NOMO-1 treated with dmso at 0.1 percent for 144 hours (cell line): ENCODE data around the gene SLC36A3.
"Not testable (repeated sequence)": the region's sequence is repeated elsewhere in the genome, so short reads cannot be mapped to it uniquely, and the experiment has no call there.

ENCODE experiments used
- DNase-seq: peaks from one replicate; lab custom pipeline; 2025; ENCODE audit not compliant: unreplicated experiment; lab: John Stamatoyannopoulos, UW

Gene SLC36A3

DNA sequence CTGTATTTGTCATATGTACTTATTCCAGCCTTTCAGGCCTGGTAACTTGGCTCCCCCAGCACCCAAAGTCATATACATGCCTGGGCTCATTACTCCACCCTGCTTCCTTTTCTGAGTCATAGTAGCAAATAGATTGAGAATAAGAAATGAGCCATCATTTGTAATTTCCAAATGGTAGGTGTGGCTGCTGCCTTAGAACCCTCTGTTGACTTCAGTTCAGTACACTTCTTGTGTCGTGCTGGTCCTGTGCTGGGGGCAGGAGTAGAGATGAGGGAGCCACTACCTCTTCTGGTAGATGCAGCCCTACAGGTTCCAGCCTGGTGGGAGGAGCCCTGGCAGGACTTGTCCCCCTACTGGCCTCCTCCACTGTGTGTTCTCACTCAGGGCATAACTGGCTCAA, 39.5 kb downstream of the SLC36A3 start:
- DNase-seq, result no peak

- no peak for DNase-seq
Observed at GRCh38 chr5:151262532-151262931, 41.0 kb downstream of the SLC36A3 start.

DNA sequence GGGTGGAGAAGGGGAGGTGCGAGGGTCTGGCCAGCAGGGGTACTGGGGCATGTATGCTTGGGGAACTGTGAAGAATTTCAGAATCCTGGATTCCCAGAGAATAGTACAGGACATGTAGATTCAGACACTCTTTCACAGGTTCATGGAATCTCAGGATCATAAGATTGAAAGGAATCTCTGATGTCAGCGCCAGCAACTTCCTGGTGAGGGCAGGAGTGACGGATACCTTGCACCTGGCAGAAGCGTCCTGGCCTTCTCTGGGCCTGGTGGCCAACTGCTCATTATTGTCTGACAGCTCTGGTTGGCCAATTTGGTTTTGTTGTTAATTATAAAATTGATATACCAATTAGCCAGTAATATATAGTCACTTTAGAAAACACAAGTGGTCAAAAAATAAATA, 43.6 kb downstream of the SLC36A3 start:
- DNase-seq, result no peak

- no peak for DNase-seq
Observed at GRCh38 chr5:151258816-151259215, 44.8 kb downstream of the SLC36A3 start.

DNA sequence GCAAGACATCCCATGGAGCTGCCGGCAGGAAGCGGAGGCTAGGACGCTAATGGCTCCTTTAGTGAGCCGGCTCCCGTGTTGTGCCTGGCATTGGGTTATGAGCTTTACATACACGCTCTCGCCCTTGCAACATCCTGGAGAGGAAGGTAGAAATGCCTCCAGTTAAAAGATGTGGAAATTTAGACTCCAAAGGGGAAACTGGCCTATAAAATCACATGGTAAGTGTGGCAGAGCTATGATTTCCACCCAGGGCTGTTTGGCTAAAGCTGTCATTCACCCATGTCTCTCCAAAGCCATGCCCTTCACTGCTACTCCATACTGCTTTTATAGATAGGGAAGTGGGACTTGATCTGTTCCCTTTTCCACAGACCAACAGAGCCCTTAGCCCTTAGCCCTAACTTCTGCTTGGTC, 45.4 kb downstream of the SLC36A3 start:
- DNase-seq, result peak; percentile 69

- peak; percentile 69 for DNase-seq
Observed at GRCh38 chr5:151257731-151258181, 45.8 kb downstream of the SLC36A3 start.

- peak; percentile 40 for DNase-seq
Observed at GRCh38 chr5:151255621-151256286, 47.8 kb downstream of the SLC36A3 start.

- not testable (repeated sequence) for DNase-seq
Observed at GRCh38 chr5:151254990-151255389, 48.6 kb downstream of the SLC36A3 start.

DNA sequence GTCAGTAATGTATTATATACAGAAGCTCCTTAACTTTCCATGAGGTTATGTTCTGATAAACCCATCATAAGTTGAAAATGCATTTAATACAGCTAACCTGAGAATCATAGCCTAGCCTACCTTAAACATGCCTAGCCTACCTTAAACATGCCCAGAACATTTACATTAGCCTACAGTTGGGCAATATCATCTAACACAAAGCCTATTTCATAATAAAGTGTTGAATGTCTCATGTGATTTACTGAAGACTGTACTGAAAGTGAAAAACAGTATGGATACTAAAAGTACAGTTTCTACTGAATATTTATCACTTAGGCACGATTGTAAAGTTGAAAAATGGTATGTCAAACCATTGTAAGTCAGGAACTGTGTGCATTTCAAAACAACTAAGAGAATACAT, 49.0 kb downstream of the SLC36A3 start:
- DNase-seq, result no peak

DNA sequence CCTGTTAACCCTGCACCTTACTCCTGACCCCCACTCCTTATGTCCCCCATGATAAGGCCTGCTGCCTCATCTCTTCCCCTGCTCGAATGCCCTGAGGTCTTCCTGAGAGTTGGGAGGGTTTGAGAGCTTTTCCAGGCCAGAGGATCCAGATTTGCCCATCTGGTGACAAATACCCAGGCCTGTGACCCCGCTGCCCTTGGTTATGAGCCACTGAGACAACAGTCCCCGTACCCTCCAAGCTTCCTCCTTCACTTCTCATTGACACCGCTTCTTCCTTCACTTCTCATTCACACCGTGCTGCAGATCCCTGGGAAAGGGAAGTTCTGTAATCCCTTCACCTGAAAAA, 50.0 kb downstream of the SLC36A3 start:
- peak; percentile 9 for DNase-seq

GRCh38 chr5:151252762-151253604, 50.6 kb downstream of the SLC36A3 start, which contains the start of gene GM2A:
GM2A (plus strand) TSS chr5:151253185; CDS start chr5:151253217, 32 bp downstream.
- DNase-seq, result peak; percentile 100

DNA sequence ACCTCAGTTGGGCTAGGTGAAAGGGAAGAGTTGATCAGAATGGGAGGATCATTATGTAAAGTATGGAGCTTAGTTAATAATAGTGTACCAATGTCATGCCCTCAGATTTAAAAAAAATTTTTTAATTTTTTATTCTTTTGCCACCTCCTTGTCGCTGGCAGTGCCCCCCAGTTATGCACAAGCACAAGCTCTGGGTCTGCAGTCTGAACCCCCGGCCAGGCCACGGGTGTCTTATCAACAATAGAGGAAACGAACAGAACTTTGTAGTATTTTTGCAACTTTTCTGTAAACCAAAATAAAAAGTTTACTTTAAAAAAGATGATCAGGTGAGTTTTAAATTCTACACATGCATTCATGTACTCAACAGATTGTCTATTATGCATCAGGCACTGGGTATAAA, 51.9 kb downstream of the SLC36A3 start:
- no peak for DNase-seq

DNA sequence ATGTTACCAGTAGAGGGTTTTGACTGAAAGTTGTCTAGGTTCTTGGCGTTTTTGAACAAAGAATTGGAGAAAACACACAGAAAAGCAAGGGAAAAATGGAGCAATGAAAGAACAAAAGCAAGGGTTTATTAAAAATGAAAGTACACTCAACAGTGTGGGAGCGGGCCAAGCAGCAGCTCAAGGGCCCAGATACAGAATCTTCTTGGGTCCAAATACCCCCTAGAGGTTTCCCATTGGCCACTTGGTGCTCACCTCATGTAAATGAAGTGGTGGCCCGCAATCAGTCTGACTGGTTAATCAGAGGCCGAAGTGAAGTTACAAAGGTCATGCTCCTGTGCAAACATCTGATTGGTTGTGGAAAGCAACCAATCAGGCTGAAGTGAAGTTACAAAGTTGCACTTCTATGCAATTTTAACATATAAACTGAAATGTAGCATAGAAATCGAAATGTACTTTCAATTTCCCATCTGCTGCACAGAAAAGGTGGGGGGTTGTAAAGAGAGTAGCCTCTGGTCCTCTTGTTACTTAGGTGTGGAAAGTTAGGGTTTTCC, 52.5 kb downstream of the SLC36A3 start:
- DNase-seq, result no peak

DNA sequence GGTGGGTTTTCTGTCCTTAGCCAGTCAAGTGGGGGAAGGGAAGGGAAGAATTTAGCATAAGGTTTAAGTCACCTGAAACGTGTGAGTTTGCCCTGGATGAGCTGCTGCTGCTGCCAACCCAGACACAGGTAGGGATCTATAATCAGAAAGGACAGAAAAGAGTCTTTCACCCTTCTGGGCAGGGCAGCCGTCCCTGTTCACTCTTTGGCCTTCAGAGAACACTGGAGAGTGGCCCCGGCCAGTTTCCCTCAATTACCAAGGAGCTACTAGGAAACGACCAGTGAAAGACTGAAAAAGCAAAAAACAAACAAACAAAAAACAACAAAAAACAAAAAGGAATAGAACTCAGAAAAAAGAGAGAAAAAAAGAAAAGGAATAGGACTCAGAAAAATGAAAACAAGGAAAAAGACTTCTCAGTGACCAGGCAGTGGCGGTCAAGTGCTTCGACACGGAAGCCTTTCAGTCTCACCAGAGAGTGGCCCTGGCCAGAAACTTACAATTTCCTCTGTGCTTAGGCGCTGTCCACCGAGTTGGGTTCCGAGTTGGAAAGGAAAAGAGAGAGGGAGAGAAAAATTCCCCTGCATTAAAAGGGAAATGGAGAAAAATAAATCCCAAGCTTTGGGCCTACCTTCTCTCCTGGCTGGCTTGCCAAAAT, 53.1 kb downstream of the SLC36A3 start:
- no peak for DNase-seq

DNA sequence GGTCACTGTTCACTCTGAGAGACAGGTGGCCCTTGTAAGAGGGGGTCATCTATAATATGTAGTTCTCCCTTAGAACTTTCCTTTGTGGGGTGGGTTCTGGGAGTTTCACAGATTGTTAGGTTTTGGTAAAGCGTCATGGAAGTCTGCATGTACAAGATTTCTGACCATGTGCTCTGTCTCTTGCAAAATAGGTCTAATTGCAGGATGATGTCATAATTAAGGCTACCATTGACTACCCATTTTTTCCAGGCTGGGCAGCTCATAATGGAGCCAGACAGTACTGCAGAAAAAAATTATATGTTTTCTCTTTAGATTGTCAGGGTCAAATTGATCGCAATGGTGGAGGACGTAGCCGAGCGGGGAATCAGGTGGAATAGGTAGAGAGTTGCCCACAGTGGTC, 54.3 kb downstream of the SLC36A3 start:
- peak; percentile 40 for DNase-seq

GRCh38 chr5:151248651-151249050, 54.9 kb downstream of the SLC36A3 start:
- DNase-seq, result no peak

- DNase-seq, result no peak
Observed at GRCh38 chr5:151245680-151246219, 57.8 kb downstream of the SLC36A3 start.

GRCh38 chr5:151244206-151244605, 59.4 kb downstream of the SLC36A3 start:
- no peak for DNase-seq

- no peak for DNase-seq
Observed at GRCh38 chr5:151243564-151243963, 60.0 kb downstream of the SLC36A3 start.

DNA sequence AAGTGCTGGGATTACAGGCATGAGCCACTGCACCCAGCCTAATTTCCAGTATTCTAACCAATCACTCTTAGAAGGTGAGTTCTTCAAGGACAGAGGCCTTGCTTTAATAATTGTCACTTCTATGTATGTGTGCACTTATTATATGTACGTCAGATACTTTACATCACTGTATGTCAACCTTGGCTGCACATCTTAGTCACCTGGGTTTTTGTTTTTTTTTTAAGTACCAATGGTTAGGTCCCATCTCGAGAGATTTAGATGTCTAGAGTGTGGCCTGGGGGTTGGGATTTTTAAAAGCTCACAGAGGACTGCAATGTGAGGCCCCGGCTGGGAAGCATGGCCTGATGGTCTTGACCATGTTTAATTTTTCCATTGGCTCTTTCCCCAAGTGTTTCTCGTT, 60.4 kb downstream of the SLC36A3 start:
- no peak for DNase-seq

- no peak for DNase-seq
Observed at GRCh38 chr5:151240924-151241635, 62.5 kb downstream of the SLC36A3 start.
